Activated gamma-delta T cell treated with Interleukin-2 at 50 U/mL for 16 hours (primary cell): ENCODE data around the gene GABPB2.

ENCODE experiments used
- DNase-seq: peaks from one replicate; pipeline ENCODE4 v3.0.0-alpha.2; 2020

The GABPB2 gene

GRCh38 chr1:151165281-151165737, 94.7 kb downstream of the GABPB2 start:
- DNase-seq, result no peak

- DNase-seq, result peak; percentile 93
These were observed 95.4 kb downstream of the GABPB2 start, which contains the start of the genes LYSMD1 and SCNM1 for GRCh38 chr1:151165738-151166504. Gene LYSMD1 (minus strand): TSS chr1:151165902. CDS start chr1:151165258, 644 bp downstream. Gene SCNM1 (plus strand): TSS chr1:151166144. CDS start chr1:151166153, 9 bp downstream.

- DNase-seq, result no peak
These were observed 96.0 kb downstream of the GABPB2 start for GRCh38 chr1:151166505-151166956.

- no peak for DNase-seq
These were observed 96.6 kb downstream of the GABPB2 start for GRCh38 chr1:151167116-151167515.

GRCh38 chr1:151171190-151171589, 100.6 kb downstream of the GABPB2 start:
- no peak for DNase-seq
